Stimulated activated CD4-positive, alpha-beta T cell treated with anti-CD3 and anti-CD28 coated beads, Interleukin-1b, Interleukin-23, amount 100 ng/mL, for 1 hour (primary cell): ENCODE results near the gene AKR1E2.
"Not testable (repeated sequence)": the region's sequence is repeated elsewhere in the genome, so short reads cannot be mapped to it uniquely, and the experiment has no call there.

Experiments used
- DNase-seq, 2 donors: peaks; one replicate each; pipeline ENCODE4 v3.0.0-alpha.2; 2020; ENCODE audit warnings: low read depth in 2 of 2

AKR1E2 gene

GRCh38 chr10:4813496-4813895, 12.5 kb upstream of the AKR1E2 start:
- no peak for DNase-seq

GRCh38 chr10:4815646-4816180, 10.3 kb upstream of the AKR1E2 start:
- not testable (repeated sequence) for DNase-seq

- DNase-seq: no peak
Observed at GRCh38 chr10:4816966-4817365, 9.0 kb upstream of the AKR1E2 start.

GRCh38 chr10:4819067-4819466, 6.9 kb upstream of the AKR1E2 start:
- no peak for DNase-seq

- no peak for DNase-seq
Observed at GRCh38 chr10:4819707-4820106, 6.3 kb upstream of the AKR1E2 start.

- DNase-seq: no peak
Observed at GRCh38 chr10:4820804-4821401, 5.1 kb upstream of the AKR1E2 start.

- no peak for DNase-seq
Observed at GRCh38 chr10:4822208-4822607, 3.8 kb upstream of the AKR1E2 start.

- DNase-seq: no peak
Observed at GRCh38 chr10:4824791-4825310, 1.2 kb upstream of the AKR1E2 start.

GRCh38 chr10:4825456-4825867, 545 bp upstream of the AKR1E2 start:
- no peak for DNase-seq

- no peak for DNase-seq
Observed at GRCh38 chr10:4826792-4827324, 851 bp downstream of the AKR1E2 start.

GRCh38 chr10:4828005-4828404, 2.0 kb downstream of the AKR1E2 start:
- DNase-seq: no peak

GRCh38 chr10:4830551-4830950, 4.5 kb downstream of the AKR1E2 start:
- DNase-seq: no peak

- DNase-seq: no peak
Observed at GRCh38 chr10:4831091-4831490, 5.1 kb downstream of the AKR1E2 start.

GRCh38 chr10:4833286-4833685, 7.3 kb downstream of the AKR1E2 start:
- no peak for DNase-seq

GRCh38 chr10:4834898-4835405, 8.9 kb downstream of the AKR1E2 start:
- no peak for DNase-seq

GRCh38 chr10:4835494-4835918, 9.5 kb downstream of the AKR1E2 start:
- DNase-seq: no peak

GRCh38 chr10:4836416-4836969, 10.5 kb downstream of the AKR1E2 start:
- DNase-seq: no peak

GRCh38 chr10:4837551-4837950, 11.5 kb downstream of the AKR1E2 start:
- no peak for DNase-seq

GRCh38 chr10:4838743-4839142, 12.7 kb downstream of the AKR1E2 start:
- no peak for DNase-seq

GRCh38 chr10:4839353-4839752, 13.3 kb downstream of the AKR1E2 start:
- DNase-seq: no peak

- no peak for DNase-seq
Observed at GRCh38 chr10:4840151-4840550, 14.1 kb downstream of the AKR1E2 start.

- DNase-seq: no peak
Observed at GRCh38 chr10:4843525-4844180, 17.6 kb downstream of the AKR1E2 start.
